K562 (cell line): ENCODE measurements around the gene ZNF556. TPM values are rescaled to one million over a fixed set of nuclear protein-coding genes. Genes with fewer than 3 reads are reported as not detected.
A peak's percentile ranks its signal among the peaks of the same experiment; 100 is the strongest.

Source experiments
- CHAMP1 ChIP-seq: fragments of 450-650 bp; IDR thresholded peaks from 2 replicates; pipeline ENCODE4 v1.6.1; 2016; ENCODE audit warnings: mild to moderate bottlenecking
- E2F1 ChIP-seq: sonication (generic); formaldehyde crosslinking; IDR thresholded peaks from 2 replicates; pipeline ENCODE4 v1.8.1; 2023; ENCODE audit warnings: mild to moderate bottlenecking, missing genetic modification reagents, moderate library complexity
- EHMT2 ChIP-seq: fragments of 450-650 bp; IDR thresholded peaks from 2 replicates; pipeline ENCODE4 v1.6.1; 2018; ENCODE audit warnings: antibody characterized with exemption
- EP300 ChIP-seq: IDR thresholded peaks from 2 replicates; pipeline ENCODE4 v1.6.1; 2012; ENCODE audit warnings: low read length, improper control_type of control experiment
- MITF ChIP-seq: IDR thresholded peaks from 2 replicates; pipeline ENCODE4 v1.6.1; 2014; ENCODE audit warnings: antibody characterized with exemption
- RBM15 ChIP-seq: fragments of 200-400 bp; formaldehyde crosslinking; IDR thresholded peaks from 2 replicates; pipeline ENCODE4 v1.6.1; 2018; ENCODE audit warnings: mild to moderate bottlenecking, low read length, moderate library complexity; ENCODE audit not compliant: insufficient read depth
- SAP30 ChIP-seq: fragments of 200-600 bp; sonication (generic); IDR thresholded peaks from 2 replicates; pipeline ENCODE4 v1.6.1; 2012; ENCODE audit warnings: borderline replicate concordance, low read depth, mild to moderate bottlenecking, moderate library complexity, low read length, control low read depth, inconsistent platforms; ENCODE audit not compliant: insufficient read depth, poor library complexity, severe bottlenecking
- SRSF1 ChIP-seq: fragments of 200-400 bp; formaldehyde crosslinking; IDR thresholded peaks from 2 replicates; pipeline ENCODE4 v1.6.1; 2017; ENCODE audit warnings: mild to moderate bottlenecking, low read depth, low read length, moderate library complexity
- THAP7 ChIP-seq: fragments of 250-450 bp; sonication (Bioruptor Pico); IDR thresholded peaks from 2 replicates; pipeline ENCODE4 v1.5.0; 2021
- XRCC5 ChIP-seq: fragments of 200-400 bp; formaldehyde crosslinking; IDR thresholded peaks from 2 replicates; pipeline ENCODE4 v1.6.1; 2017; ENCODE audit warnings: low read depth, mild to moderate bottlenecking, low read length
- ZNF311 ChIP-seq: fragments of 250-450 bp; sonication (Bioruptor Pico); IDR thresholded peaks from 2 replicates; pipeline ENCODE4 v1.4.0; 2020; ENCODE audit warnings: mild to moderate bottlenecking, moderate library complexity
- ZNF507 ChIP-seq: conservative IDR thresholded peaks from 2 replicates; pipeline ENCODE4 v1.6.1; 2017; ENCODE audit warnings: missing genetic modification characterization, missing compliant biosample characterization
- ZNF707 ChIP-seq: fragments of 250-450 bp; sonication (Bioruptor Pico); conservative IDR thresholded peaks from 2 replicates; pipeline ENCODE4 v1.8.0; 2022; ENCODE audit warnings: inconsistent platforms, mild to moderate bottlenecking, moderate library complexity
- polyA plus RNA-seq, 8 experiments: library from polyadenylated mRNA; depleted of rRNA in 4 of 8; stranded (reverse) in 5 of 8; unstranded in 3 of 8; fragments of >200 nt; fragmentation: Nextera tagmentation in 2 of 8; fragmentation: Illumina TruSeq in 1 of 8; extraction: Ambion mirVana in 2 of 8; extraction: Trizol in 1 of 8; gene quantifications; 2 replicates each; pipeline versions ENCODE4 v1.2.1 to v1.2.3, GENCODE V29; 2011 to 2014; ENCODE audit warnings: inconsistent platforms in 1 of 8, missing spikeins in 1 of 8
- total RNA-seq, 7 experiments: library from RNA; depleted of rRNA in 6 of 7; stranded (reverse); fragments of >200 nt in 6 of 7; fragmentation: Illumina TruSeq in 2 of 7; extraction: Trizol in 2 of 7; gene quantifications; 2 replicates each; pipeline versions ENCODE4 v1.2.1 to v1.2.3, GENCODE V29; 2011 to 2021; ENCODE audit warnings: low replicate concordance in 1 of 7

ZNF556 gene
- total and polyA plus RNA-seq, 9 of the 15 experiments (the other 6 are each of a cell fraction or from before 2014, with no cell fraction given) = 0.01 to 0.36 (median 0.10) TPM; not detected in 1

GRCh38 chr19:2840794-2841791 lies 26.0 kb upstream of the ZNF556 start, which contains the start of gene ZNF555 (continued):
- TF ChIP-seq E2F1 (CRISPR knock-in tag) = no peak
- TF ChIP-seq SRSF1 = peak; percentile 89; the same call in 1 of the 2 replicates
- no peak for TF ChIP-seq EHMT2
- TF ChIP-seq ZNF707 (CRISPR knock-in tag) = no peak
- TF ChIP-seq ZNF507 (tag) = no peak
- TF ChIP-seq MITF = no peak
- no peak; the same call in 1 of the 2 replicates for TF ChIP-seq XRCC5
- no peak for TF ChIP-seq SAP30
- TF ChIP-seq THAP7 = 0 out of 2 replicates have a peak, but pooled peaks have one; percentile 41
- TF ChIP-seq ZNF311 (CRISPR knock-in tag) = no peak
- TF ChIP-seq RBM15 = no peak
- TF ChIP-seq CHAMP1 = no peak
- no peak for TF ChIP-seq EP300
